ENCODE results near the gene YPEL1.
"Not testable (repeated sequence)": the region's sequence is repeated elsewhere in the genome, so short reads cannot be mapped to it uniquely, and the experiment has no call there.

GRCh38 chr22:21721195-21721852, 14.3 kb downstream of the YPEL1 start:
- TF ChIP-seq POLR2AphosphoS5 (IDR thresholded peaks at IDR 0.05; ENCODE audit: low read depth, low read length); ZNF274 (IDR thresholded peaks at IDR 0.05; ENCODE audit: low read depth, low read length); CTCF (IDR thresholded peaks at IDR 0.05 in 2 of 3, conservative IDR thresholded peaks at IDR 0.05 in 1 of 3; ENCODE audit: borderline replicate concordance in 1 of 3, insufficient read depth in 1 of 3, low read depth in 2 of 3, low read length in 2 of 3); YY1 (IDR thresholded peaks at IDR 0.05; ENCODE audit: extremely low read depth, insufficient replicate concordance, low read depth, low read length); EZH2phosphoT487 (IDR thresholded peaks at IDR 0.05; ENCODE audit: borderline replicate concordance); SRF (IDR thresholded peaks at IDR 0.05; ENCODE audit: low read depth); SIN3A (IDR thresholded peaks at IDR 0.05; ENCODE audit: low read depth); ELF1 (IDR thresholded peaks at IDR 0.05; ENCODE audit: borderline replicate concordance, low read depth); EZH2 (IDR thresholded peaks at IDR 0.05); JUND (IDR thresholded peaks at IDR 0.05); POLR2A (IDR thresholded peaks at IDR 0.05; ENCODE audit: borderline replicate concordance, extremely low read depth, insufficient read depth, insufficient read length); ZFX (IDR thresholded peaks at IDR 0.05); MAX (IDR thresholded peaks at IDR 0.05); RAD21 (IDR thresholded peaks at IDR 0.05; ENCODE audit: low read depth): not testable (repeated sequence)
